ENCODE results near the gene CDR2L.
"Not testable (repeated sequence)": the region's sequence is repeated elsewhere in the genome, so short reads cannot be mapped to it uniquely, and the experiment has no call there.

Gene CDR2L

GRCh38 chr17:74982663-74983313 lies 4.6 kb upstream of the CDR2L start:
- DNase-seq = not testable (repeated sequence)

- DNase-seq = no peak
These were observed 1.2 kb upstream of the CDR2L start for GRCh38 chr17:74986206-74986576.

DNA sequence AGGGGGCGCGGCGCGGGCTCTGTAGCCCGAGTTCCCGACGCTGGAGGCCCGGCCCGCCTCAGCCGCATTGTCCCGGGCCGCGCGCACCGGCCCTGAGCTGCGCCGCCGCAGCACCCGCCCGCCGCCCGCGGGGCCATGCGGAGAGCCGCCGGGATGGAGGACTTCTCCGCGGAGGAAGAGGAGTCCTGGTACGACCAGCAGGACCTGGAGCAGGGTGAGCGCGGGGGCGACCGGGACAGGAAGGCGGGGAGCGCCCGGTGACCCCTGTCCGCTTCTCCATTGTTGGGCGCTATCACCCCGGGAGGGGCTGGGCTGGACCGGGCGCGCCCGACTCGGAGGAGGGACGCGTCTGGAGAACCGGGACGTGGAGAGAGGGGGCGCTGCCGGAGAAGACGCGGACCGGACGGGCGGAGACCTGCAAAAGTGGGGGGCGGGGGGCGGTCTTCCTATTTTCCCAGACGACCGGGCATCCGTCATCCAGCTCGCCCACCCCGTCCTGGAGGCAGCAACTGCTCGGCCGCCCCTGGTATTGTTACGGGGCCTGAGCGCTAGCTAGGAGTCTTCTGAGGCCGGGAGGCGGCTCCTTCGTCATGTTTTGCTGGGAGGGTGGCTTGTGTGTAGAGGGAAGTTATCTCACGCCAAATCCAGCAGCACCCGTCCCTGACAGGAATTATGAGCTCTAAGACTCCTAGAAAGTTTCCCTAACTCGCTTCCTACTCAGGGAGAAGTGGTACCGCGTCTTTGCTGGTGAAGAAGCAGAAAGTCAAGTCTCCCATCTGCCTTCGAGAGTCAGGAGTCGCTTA lies 678 bp downstream of the CDR2L start:
- peak; percentile 12 for DNase-seq

DNA sequence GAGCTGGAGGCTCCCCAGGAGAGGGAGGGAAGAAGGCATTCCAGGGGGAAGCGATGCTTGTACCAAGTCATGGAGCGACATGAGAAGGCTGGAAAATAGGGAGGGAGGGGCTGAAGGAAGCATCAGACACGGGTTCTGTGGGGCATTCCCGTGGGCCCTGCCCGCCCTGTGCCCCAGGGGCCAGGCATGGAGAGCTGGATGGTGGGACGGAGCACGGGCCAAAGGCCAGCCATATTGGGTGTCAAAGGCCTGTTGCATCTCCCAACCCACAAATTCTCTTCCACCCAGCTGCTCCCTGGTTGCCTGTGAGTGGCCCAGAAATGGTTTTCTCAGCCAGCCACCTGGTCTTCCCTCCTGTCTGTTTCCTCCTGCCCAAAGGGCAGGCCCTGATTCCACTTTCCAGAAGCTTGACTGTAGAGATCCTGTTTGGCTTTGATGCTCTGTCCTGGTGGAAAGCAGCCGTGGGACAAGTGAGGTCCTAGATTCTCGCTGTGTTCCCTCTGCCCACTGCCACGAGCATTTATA lies 3.2 kb downstream of the CDR2L start:
- no peak for DNase-seq

- DNase-seq = no peak
These were observed 4.8 kb downstream of the CDR2L start for GRCh38 chr17:74992223-74992622.

GRCh38 chr17:74994440-74994839 lies 7.0 kb downstream of the CDR2L start:
- DNase-seq = no peak

GRCh38 chr17:74995847-74996246 lies 8.4 kb downstream of the CDR2L start:
- DNase-seq = no peak

DNA sequence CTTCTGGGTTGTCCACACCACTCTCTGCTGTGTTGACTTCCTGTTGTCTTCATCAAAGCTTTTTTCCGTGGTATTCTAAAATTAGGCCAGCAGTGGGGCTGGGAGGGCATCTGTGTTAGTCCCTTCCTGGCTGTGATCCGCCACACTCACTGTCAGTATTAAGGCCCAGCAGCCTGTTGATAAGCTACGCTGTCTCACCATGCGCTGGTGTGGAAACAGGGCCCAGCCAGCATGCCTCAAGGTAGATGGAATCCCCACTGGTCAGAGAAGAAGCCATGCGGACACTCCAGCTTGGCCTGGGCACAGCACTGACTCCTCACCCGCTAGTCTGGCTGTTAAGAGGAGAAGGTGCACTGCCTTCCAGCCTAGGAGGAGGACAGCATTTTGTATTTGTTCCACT lies 11.4 kb downstream of the CDR2L start:
- DNase-seq = no peak

- no peak for DNase-seq
These were observed 12.1 kb downstream of the CDR2L start for GRCh38 chr17:74999523-74999922.

DNA sequence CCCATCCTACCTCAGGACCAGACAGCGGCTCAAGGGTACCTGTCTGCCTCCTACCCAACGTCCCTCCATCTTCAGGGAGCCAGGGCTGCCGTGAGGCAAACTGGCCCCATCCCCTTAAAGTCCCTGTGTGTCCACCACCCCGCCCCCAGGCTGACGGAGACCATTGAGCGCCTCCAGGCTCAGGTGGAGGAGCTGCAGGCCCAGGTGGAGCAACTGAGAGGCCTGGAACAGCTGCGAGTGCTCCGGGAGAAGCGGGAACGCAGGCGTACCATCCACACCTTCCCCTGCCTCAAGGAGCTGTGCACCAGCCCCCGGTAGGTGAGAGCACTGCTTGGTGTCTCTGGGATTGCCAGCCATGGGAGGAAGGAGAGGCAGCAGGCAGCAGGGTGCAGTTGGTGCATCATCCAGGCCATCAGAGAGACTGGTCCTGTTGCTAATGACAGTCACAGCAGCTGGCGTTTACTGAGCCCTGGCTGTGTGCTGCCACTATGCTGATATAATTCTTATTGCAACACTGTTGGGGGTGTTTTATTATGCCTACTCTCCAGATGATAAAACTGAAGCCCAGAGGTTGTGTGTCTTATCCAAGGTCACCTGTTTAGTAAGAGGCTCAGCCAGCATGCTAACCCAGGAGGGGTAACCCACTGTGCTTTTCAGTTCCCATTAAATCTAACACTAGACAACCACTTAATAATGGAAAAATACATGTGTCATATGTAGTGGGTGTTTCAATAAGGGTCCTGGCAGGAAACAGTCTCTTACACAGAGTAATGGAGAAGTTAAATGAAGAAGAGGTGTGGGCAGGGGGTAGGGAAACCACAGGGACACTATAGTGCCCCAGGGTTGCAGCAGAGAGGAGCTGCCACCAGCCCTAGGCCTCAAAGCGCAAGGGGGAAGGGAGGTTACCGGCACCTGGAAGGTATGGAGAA lies 14.7 kb downstream of the CDR2L start:
- DNase-seq = no peak

- no peak for DNase-seq
These were observed 15.9 kb downstream of the CDR2L start for GRCh38 chr17:75003070-75003956.

DNA sequence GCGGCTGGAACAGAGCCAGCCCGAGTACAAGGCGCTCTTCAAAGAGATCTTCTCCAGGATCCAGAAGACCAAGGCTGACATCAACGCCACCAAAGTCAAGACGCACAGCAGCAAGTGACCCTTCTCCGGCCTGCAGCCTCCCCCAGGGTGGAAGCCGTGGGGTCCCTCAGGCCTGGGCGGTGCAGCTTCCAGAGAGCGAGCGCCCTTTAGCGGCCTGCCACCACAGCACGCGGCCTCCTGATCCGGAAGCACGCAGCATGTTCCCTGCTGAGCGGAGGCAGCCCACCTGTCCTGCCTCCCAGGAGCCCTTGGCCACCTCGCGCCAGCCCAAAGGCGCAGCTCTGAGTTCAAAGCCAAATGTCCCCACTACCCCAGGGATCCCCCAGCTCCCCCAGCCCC lies 16.5 kb downstream of the CDR2L start:
- DNase-seq = no peak

DNA sequence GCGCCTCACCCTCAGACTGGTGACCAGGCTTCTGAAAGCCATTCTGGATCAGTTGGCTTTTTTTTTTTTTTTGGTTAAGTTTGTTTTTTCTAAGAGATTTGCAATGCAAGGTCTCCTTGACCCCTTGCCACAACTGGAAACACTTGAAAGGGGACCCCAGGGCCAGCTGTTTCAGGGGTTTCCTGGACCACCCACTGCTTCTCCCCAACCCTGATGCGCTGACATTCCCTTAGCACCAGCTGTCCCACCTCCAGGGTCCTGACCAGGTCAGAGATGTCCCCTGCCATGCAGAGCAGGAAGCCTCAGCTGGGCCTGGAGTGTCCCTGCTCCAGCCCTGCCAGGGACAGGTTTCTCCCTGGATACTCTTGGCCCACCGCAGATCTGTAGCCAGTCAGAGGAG lies 16.9 kb downstream of the CDR2L start:
- DNase-seq = no peak

GRCh38 chr17:75005291-75005690 lies 17.9 kb downstream of the CDR2L start:
- no peak for DNase-seq

GRCh38 chr17:75006084-75006483 lies 18.7 kb downstream of the CDR2L start:
- DNase-seq = not testable (repeated sequence)

GRCh38 chr17:75006653-75007052 lies 19.2 kb downstream of the CDR2L start:
- DNase-seq = no peak

DNA sequence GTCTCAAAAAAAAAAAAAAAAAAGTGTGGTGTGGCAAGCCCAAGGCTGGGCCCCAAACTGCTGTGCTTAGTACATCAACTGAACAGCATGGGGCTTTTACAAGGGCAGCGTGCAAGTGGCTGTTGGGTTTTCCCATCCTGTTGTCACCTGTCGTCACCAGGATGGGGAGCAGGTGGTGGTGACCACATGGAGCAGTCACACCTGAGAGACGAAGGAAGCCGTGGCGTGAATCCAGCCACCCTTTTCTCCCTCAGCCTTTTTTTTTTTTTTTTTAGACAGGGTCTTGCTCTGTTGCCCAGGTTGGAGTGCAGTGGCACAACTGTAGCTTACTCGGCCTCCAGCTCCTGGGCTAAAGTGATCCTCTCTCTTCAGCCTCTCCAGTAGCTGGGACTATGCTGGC lies 20.9 kb downstream of the CDR2L start:
- DNase-seq = no peak

GRCh38 chr17:75009139-75009724 lies 21.8 kb downstream of the CDR2L start:
- no peak for DNase-seq

GRCh38 chr17:75010683-75011400 lies 23.4 kb downstream of the CDR2L start:
- no peak for DNase-seq

GRCh38 chr17:75011401-75012095 lies 24.1 kb downstream of the CDR2L start:
- DNase-seq = no peak

GRCh38 chr17:75012096-75012345 lies 24.6 kb downstream of the CDR2L start:
- no peak for DNase-seq

All from activated naive CD4-positive, alpha-beta T cell treated with Interleukin-2 at 50 U/mL for 16 hours (primary cell).